NB4 (cell line): Measurements from ENCODE around the gene HECTD3.
"Not testable (repeated sequence)": the region's sequence is repeated elsewhere in the genome, so short reads cannot be mapped to it uniquely, and the experiment has no call there.

Experiments
- DNase-seq: peaks from one replicate; pipeline ENCODE4 v3.0.0; 2010; ENCODE audit warnings: low read depth
- H3K4me3 ChIP-seq: one replicate; pipeline ENCODE4 v1.5.1; 2011; ENCODE audit warnings: mild to moderate bottlenecking, low read depth, low read length, moderate library complexity
- MYC ChIP-seq: IDR thresholded peaks from 2 replicates; pipeline ENCODE4 v1.6.1; 2011; ENCODE audit warnings: low read depth, low read length
- POLR2A ChIP-seq: IDR thresholded peaks from 2 replicates; pipeline ENCODE4 v1.6.1; 2011; ENCODE audit warnings: mild to moderate bottlenecking; ENCODE audit not compliant: insufficient read length; ENCODE audit errors: extremely low read depth
- TF ChIP-seq, protein P1 (sequence below): IDR thresholded peaks from 2 replicates; pipeline ENCODE4 v1.6.1; 2011; ENCODE audit warnings: low read depth, low read length
- TF ChIP-seq, protein P2 (sequence below): IDR thresholded peaks from one replicate; pipeline ENCODE4 v1.5.1; 2012; ENCODE audit warnings: low read depth, low read length

The HECTD3 gene

DNA sequence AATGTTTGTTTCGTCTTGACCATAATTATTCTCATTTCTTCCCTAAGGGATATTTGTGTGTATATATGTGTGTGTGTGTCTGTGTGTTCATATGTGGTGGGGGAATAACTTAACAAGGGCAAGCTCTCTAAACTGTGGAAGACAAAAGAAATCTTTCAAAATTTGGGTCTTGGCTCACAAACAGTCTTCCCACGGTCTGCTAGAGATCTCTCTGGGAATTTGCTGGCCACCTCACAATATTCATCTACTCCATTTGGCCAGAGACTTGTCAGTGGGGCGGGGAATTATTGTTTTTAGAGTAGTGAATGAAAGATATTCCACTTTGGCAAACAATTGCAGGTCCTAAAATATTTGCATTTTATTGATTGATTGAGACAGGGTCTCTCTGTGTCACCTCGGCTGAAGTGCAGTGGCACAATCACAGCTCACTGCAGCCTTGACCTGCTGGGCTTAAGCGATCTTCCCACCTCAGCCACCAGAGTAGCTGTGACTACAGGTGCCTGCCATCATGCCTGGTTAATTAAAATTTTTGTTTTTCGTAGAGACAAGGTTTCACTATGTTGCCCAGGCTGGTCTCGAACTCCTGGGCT is 16.7 kb downstream of the HECTD3 start:
- TF ChIP-seq, protein P1, sequence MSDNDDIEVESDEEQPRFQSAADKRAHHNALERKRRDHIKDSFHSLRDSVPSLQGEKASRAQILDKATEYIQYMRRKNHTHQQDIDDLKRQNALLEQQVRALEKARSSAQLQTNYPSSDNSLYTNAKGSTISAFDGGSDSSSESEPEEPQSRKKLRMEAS: no peak
- TF ChIP-seq, protein P2, sequence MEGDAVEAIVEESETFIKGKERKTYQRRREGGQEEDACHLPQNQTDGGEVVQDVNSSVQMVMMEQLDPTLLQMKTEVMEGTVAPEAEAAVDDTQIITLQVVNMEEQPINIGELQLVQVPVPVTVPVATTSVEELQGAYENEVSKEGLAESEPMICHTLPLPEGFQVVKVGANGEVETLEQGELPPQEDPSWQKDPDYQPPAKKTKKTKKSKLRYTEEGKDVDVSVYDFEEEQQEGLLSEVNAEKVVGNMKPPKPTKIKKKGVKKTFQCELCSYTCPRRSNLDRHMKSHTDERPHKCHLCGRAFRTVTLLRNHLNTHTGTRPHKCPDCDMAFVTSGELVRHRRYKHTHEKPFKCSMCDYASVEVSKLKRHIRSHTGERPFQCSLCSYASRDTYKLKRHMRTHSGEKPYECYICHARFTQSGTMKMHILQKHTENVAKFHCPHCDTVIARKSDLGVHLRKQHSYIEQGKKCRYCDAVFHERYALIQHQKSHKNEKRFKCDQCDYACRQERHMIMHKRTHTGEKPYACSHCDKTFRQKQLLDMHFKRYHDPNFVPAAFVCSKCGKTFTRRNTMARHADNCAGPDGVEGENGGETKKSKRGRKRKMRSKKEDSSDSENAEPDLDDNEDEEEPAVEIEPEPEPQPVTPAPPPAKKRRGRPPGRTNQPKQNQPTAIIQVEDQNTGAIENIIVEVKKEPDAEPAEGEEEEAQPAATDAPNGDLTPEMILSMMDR: no peak
- TF ChIP-seq MYC: no peak
- TF ChIP-seq POLR2A: no peak
- H3K4me3 ChIP-seq: no peak overlapping the region
- DNase-seq: no peak

DNA sequence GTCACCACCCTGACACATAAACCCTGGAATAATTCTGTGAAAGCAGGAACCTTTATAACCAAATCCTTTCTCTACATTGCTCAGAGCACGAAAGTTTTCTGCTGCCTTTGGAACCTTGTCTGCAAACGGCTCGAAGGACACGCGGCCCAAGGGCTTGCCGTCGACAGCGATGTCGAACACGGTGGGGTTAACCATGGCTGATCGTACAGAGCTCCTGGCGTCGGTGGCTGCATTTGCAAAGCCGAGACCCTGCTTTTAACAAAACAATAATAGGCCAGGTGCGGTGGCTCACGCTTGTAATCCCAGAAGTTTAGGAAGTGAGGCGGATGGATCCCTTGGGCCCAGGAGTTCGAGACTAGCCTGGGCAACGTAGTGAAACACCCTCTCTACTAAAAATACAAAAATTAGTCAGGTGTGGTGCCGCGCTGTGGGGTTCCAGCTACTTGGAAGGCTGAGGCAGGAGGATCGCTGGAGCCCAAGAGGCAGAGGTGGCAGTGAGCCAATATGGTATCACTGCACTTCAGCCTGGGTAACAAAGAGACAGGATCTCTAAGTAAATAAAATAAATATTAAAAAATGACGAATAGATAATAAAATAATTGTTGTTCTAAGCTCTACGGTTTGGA is 22.5 kb downstream of the HECTD3 start:
- no peak overlapping the region for H3K4me3 ChIP-seq
- TF ChIP-seq, protein P1: no peak
- no peak for TF ChIP-seq MYC
- no peak for TF ChIP-seq POLR2A
- TF ChIP-seq, protein P2: no peak
- no peak for DNase-seq

DNA sequence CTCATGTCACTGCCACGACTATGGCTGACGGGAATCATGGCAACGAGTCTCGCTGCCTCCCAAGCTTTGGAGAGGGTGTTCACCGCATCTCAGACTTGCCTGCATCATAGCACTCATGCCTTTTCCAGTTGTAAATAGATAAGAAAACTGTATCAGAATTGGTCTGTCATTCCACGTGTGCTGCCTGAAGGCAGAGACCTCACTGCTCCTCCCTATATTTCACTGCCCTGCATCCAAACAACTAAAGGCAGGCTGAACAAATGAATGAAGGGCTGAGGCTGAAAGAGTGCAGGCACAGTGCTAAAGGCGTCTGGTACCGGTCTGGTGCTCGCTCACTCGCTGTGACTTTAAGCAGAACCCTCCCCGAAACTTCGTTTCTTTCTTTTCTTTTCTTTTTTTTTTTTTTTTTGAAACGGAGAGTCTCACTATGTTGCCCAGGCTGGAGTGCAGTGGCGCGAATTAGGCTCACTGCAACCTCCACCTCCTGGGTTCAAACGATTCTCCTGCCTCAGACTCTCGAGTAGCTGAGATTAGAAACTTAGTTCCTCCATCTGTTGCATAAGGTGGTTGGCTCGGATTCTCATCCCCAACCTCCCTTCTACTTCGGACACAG is 25.3 kb downstream of the HECTD3 start:
- DNase-seq: no peak
- H3K4me3 ChIP-seq: peak overlapping the region; percentile 88
- TF ChIP-seq, protein P1: no peak
- TF ChIP-seq, protein P2: no peak
- no peak for TF ChIP-seq MYC
- TF ChIP-seq POLR2A: no peak

DNA sequence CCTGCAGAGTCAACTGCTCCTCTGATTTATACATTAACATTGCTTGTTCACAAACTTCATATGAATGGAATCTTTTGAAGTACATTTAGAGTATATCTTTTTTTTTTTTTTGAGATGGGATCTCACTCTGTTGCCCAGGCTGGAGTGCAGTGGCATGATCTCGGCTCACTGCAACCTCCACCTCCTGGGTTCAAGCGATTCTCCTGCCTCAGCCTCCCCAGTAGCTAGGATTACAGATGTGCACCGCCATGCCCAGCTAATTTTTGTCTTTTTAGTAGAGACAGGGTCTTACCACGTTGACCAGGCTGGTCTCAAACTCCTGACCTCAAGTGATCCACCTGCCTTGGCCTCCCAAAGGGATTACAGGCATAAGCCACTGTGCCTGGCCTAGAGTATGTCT is 33.8 kb downstream of the HECTD3 start:
- not testable (repeated sequence) for DNase-seq, H3K4me3 ChIP-seq

DNA sequence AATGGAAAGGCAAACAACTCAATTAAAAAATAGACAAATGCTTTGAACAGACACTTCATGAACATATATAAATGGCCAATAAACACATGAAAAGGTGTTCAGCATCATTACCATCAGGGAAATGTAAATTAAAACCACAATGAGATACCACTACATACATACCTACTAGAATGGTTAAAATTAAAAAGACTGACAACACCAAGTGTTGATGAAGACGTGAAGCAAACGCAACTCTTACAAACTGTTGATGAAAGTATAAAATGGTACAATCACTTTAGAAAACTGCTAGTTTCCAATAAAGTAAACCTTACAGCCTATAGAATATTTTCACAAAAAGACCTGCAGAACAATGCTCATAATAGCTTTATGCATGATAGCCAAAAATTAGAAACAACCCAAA is 34.9 kb downstream of the HECTD3 start:
- TF ChIP-seq, protein P2: no peak
- TF ChIP-seq MYC (no peak), POLR2A (no peak)
- TF ChIP-seq, protein P1: no peak
- no peak overlapping the region for H3K4me3 ChIP-seq

DNA sequence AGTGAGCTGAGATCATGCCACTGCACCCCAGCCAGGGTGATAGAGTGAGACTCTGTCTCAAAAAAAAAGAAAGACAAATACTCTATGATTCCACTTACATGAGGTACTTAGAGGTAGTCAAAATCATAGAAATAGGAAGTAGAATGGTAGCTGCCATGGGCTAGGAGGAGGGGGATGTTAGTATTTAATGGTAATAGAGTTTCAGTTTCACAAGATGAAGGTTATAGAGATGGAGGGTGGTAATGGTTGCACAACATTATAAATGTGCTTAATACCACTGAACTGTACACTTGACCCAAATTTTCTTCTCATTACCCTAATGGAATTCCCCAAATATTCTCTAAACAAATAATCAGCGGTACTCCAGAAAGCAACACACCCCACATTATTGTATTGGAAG is 37.5 kb downstream of the HECTD3 start:
- TF ChIP-seq MYC: no peak
- no peak for TF ChIP-seq POLR2A
- TF ChIP-seq, protein P1: no peak
- TF ChIP-seq, protein P2: no peak
- peak; percentile 19 for DNase-seq
- no peak overlapping the region for H3K4me3 ChIP-seq

More for the DNA sequence above, 34.9 kb downstream of the HECTD3 start:
- no peak for DNase-seq
